H1 (cell line): ENCODE measurements around the gene POLR2F.

Source experiments
- ATF2 ChIP-seq: IDR thresholded peaks from 2 replicates; pipeline ENCODE4 v1.6.1; 2012; ENCODE audit warnings: low read length, inconsistent platforms
- CBX5 ChIP-seq: fragments of 300-800, 300-1000 bp; sonication (generic); IDR thresholded peaks from 2 replicates; pipeline ENCODE4 v1.7.1; 2016; ENCODE audit warnings: antibody characterized with exemption, low read length, low read depth
- CBX8 ChIP-seq: fragments of 300-800, 300-1000 bp; sonication (generic); IDR thresholded peaks from 2 replicates; pipeline ENCODE4 v1.7.1; 2016; ENCODE audit warnings: low read depth, low read length, borderline replicate concordance
- CTCF ChIP-seq, 3 experiments: IDR thresholded peaks; 1 replicate in 2 of 3; 2 replicates in 1 of 3; pipeline versions ENCODE4 v1.5.1 to v1.6.1; 2011; ENCODE audit warnings: low read length in 3 of 3, mild to moderate bottlenecking in 3 of 3, inconsistent platforms in 2 of 3, low read depth in 1 of 3, moderate library complexity in 1 of 3; ENCODE audit not compliant: insufficient read depth in 1 of 3; ENCODE audit errors: control extremely low read depth in 1 of 3
- FOSL1 ChIP-seq: IDR thresholded peaks from 2 replicates; pipeline ENCODE4 v1.6.1; 2011; ENCODE audit warnings: mild to moderate bottlenecking, low read depth, low read length, moderate library complexity; ENCODE audit not compliant: insufficient read depth
- HDAC6 ChIP-seq: IDR thresholded peaks from one replicate; pipeline ENCODE4 v1.7.1; 2012; ENCODE audit warnings: low read depth, mild to moderate bottlenecking, inconsistent platforms, low read length, moderate library complexity
- KDM5A ChIP-seq: fragments of 200-600 bp; IDR thresholded peaks from 2 replicates; pipeline ENCODE4 v1.7.1; 2012; ENCODE audit warnings: mild to moderate bottlenecking, low read length, inconsistent platforms, mixed read lengths
- RAD21 ChIP-seq, 2 experiments: IDR thresholded peaks in 1 of 2; conservative IDR thresholded peaks in 1 of 2; 2 replicates each; pipeline ENCODE4 v1.6.1; 2011; ENCODE audit warnings: low read depth in 2 of 2, low read length in 2 of 2, improper control_type of control experiment in 1 of 2, inconsistent platforms in 1 of 2, mild to moderate bottlenecking in 1 of 2, moderate library complexity in 1 of 2
- TBP ChIP-seq: IDR thresholded peaks from 2 replicates; pipeline ENCODE4 v1.6.1; 2011; ENCODE audit warnings: low read depth, low read length, improper control_type of control experiment

GRCh38 chr22:37943136-37943824 lies 10.2 kb upstream of the POLR2F start:
- TF ChIP-seq CTCF (IDR thresholded peaks at IDR 0.05; ENCODE audit: control extremely low read depth in 1 of 3, insufficient read depth in 1 of 3, low read depth in 1 of 3, low read length in 3 of 3) (no peak), CBX5 (no peak), KDM5A (no peak), HDAC6 (no peak), TBP (no peak), CBX8 (no peak), RAD21 (IDR thresholded peaks at IDR 0.05 in 1 of 2, conservative IDR thresholded peaks at IDR 0.05 in 1 of 2; ENCODE audit: low read depth in 2 of 2, low read length in 2 of 2) (no peak), ATF2 (no peak), FOSL1 (no peak)
